ENCODE measurements around the gene FEZ2. TPM values are rescaled to one million over a fixed set of nuclear protein-coding genes. Genes with fewer than 3 reads are reported as not detected.

Gene FEZ2
- total and polyA plus RNA-seq, 2 experiments from 2014 or later = 28.0 to 32.9 TPM

GRCh38 chr2:36562973-36563532 lies 34.9 kb downstream of the FEZ2 start (continued):
- TF ChIP-seq ETS1 (IDR thresholded peaks at IDR 0.05) (no peak), CREB1 (CRISPR knock-in tag; IDR thresholded peaks at IDR 0.05; ENCODE audit: low read depth) (no peak), ZNF114 (CRISPR knock-in tag; IDR thresholded peaks at IDR 0.05) (no peak), CTCF (conservative IDR thresholded peaks at IDR 0.05; ENCODE audit: low read depth in 2 of 2) (no peak), POLR2AphosphoS5 (IDR thresholded peaks at IDR 0.05; ENCODE audit: low read depth) (no peak), REST (IDR thresholded peaks at IDR 0.05; ENCODE audit: unreplicated experiment) (no peak), NANOG (IDR thresholded peaks at IDR 0.05; ENCODE audit: borderline replicate concordance) (no peak), EZH2phosphoT487 (IDR thresholded peaks at IDR 0.05; ENCODE audit: unreplicated experiment) (no peak)

GRCh38 chr2:36562240-36562639 lies 35.7 kb downstream of the FEZ2 start:
- peaks cover 15% of the 10 kb centered on the region; the same call in 2 of the 3 replicates for H3K36me3 Mint-ChIP-seq (ENCODE audit: low read depth)
- Histone ChIP-seq H3K4me3 (no peak overlapping the region), H3K9me2 (ENCODE audit: insufficient read depth) (no peaks in the 10 kb centered on the region), H4K20me1 (replicated peaks; ENCODE audit: insufficient read depth) (no peaks in the 10 kb centered on the region), H3K4me2 (no peak overlapping the region), H2AFZ (no peak overlapping the region), H3F3A (replicated peaks; ENCODE audit: low read depth) (no peaks in the 10 kb centered on the region), H3K79me2 (replicated peaks; ENCODE audit: insufficient read depth) (no peaks in the 10 kb centered on the region; the same call in 1 of the 2 replicates), H3K27me3 (ENCODE audit: insufficient read depth) (no peaks in the 10 kb centered on the region), H3K4me1 (ENCODE audit: insufficient read depth) (peaks cover 21% of the 10 kb centered on the region), H3K27ac (ENCODE audit: low read depth) (no peak overlapping the region), H3K36me3 (ENCODE audit: insufficient read depth) (no peaks in the 10 kb centered on the region)
- no peak overlapping the region for H3K4me3 Mint-ChIP-seq
- H3K27me3 Mint-ChIP-seq (ENCODE audit: insufficient read depth, low read depth, poor library complexity) = peaks cover 6% of the 10 kb centered on the region
- peaks cover 55% of the 10 kb centered on the region for H3K4me1 Mint-ChIP-seq
- H3K27ac Mint-ChIP-seq = peak overlapping the region; percentile 69; the same call in 1 of the 2 replicates
- ATAC-seq (no peak), DNase-seq (ENCODE audit: low spot score) (no peak)
- H3K9me3 Mint-ChIP-seq = no peaks in the 10 kb centered on the region; the same call in 2 of the 3 replicates
- TF ChIP-seq ZNF331 (CRISPR knock-in tag; IDR thresholded peaks at IDR 0.05; ENCODE audit: low read depth) (no peak), ETS1 (IDR thresholded peaks at IDR 0.05) (no peak), ZNF462 (CRISPR knock-in tag; IDR thresholded peaks at IDR 0.05) (no peak), STAT1 (IDR thresholded peaks at IDR 0.05; ENCODE audit: unreplicated experiment) (no peak), CREB1 (CRISPR knock-in tag; IDR thresholded peaks at IDR 0.05; ENCODE audit: low read depth) (no peak), NANOG (IDR thresholded peaks at IDR 0.05; ENCODE audit: borderline replicate concordance) (no peak)

All from GM23338 (cell line).